Measurements from ENCODE around the gene JUNB.

JUNB gene

GRCh38 chr19:12770922-12771321 is 20.4 kb upstream of the JUNB start:
- no peak for DNase-seq (ENCODE audit: low spot score)
- in situ Hi-C loops (cut with MboI; ENCODE audit: low pct_unique_long_range_greater_than_20kb, low sequenced_read_pairs, unreplicated experiment) = no loop called here
- TF ChIP-seq CTCF (IDR thresholded peaks at IDR 0.05; ENCODE audit: extremely low read depth, insufficient read depth, missing control alignments) = no peak

- no peak for TF ChIP-seq CTCF (IDR thresholded peaks at IDR 0.05; ENCODE audit: extremely low read depth, insufficient read depth, missing control alignments)
- DNase-seq (ENCODE audit: low spot score) = no peak
- in situ Hi-C loops (cut with MboI; ENCODE audit: low pct_unique_long_range_greater_than_20kb, low sequenced_read_pairs, unreplicated experiment) = no loop called here
Measured at GRCh38 chr19:12772323-12772722, 19.0 kb upstream of the JUNB start.

GRCh38 chr19:12773571-12773970 is 17.7 kb upstream of the JUNB start:
- in situ Hi-C loops (cut with MboI; ENCODE audit: low pct_unique_long_range_greater_than_20kb, low sequenced_read_pairs, unreplicated experiment) = no loop called here

DNA sequence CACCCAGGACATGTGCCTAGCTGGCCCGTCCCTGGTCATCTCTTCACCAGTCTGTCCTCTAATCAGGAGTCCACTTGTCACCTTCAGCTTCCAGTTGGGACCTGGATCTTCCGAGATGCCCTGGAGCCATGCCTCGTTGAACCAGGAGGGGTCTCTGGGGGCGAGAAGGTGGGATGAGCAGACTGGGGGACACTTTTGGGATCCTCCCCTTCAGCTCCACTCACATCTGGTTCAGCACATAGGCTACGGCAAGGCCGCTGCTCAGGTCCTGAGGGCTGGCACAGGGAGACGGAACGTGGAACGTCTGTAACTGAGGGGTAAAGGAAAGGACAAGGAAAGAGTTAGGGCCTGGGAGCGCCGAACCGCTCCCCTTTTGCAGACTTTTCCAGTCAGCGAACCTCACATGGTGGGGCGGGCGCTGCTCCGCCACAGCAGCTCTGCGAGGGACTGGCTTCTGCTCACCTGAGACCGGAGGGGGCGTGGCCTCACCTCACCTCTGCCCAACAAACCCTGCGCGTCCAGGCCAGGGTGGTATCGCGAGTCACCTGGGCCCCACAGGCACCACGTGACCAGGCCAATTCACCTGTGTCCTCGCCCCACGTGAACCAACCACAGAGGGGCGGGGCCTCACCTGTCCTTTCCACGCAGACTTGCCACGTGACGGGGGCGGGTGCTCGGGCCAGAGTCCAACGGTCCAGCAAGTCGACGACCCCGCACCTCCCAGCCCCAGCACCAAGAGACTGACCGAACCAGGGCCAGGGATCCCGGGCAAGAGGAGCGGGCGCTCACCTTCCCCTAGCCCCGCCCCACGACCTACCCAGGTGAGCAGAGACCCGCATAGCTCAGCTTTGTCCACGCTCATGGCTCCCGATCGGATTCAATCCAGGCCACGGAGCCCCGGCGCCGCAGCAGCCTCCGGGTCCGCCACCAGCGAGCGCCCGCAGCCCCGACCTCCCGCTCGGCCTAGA is 16.4 kb upstream of the JUNB start, which contains the start of gene HOOK2:
TSS of gene HOOK2 (minus strand) at position 965 of the 968 bp plus-strand sequence. CDS start at position 862, 103 bp downstream.
- TF ChIP-seq CTCF (IDR thresholded peaks at IDR 0.05; ENCODE audit: extremely low read depth, insufficient read depth, missing control alignments) = no peak
- in situ Hi-C loops (cut with MboI; ENCODE audit: low pct_unique_long_range_greater_than_20kb, low sequenced_read_pairs, unreplicated experiment) = no loop called here
- DNase-seq (ENCODE audit: low spot score) = no peak

More at GRCh38 chr19:12773571-12773970, 17.7 kb upstream of the JUNB start:
- TF ChIP-seq CTCF (IDR thresholded peaks at IDR 0.05; ENCODE audit: extremely low read depth, insufficient read depth, missing control alignments) = peak; percentile 29
- DNase-seq (ENCODE audit: low spot score) = no peak

DNA sequence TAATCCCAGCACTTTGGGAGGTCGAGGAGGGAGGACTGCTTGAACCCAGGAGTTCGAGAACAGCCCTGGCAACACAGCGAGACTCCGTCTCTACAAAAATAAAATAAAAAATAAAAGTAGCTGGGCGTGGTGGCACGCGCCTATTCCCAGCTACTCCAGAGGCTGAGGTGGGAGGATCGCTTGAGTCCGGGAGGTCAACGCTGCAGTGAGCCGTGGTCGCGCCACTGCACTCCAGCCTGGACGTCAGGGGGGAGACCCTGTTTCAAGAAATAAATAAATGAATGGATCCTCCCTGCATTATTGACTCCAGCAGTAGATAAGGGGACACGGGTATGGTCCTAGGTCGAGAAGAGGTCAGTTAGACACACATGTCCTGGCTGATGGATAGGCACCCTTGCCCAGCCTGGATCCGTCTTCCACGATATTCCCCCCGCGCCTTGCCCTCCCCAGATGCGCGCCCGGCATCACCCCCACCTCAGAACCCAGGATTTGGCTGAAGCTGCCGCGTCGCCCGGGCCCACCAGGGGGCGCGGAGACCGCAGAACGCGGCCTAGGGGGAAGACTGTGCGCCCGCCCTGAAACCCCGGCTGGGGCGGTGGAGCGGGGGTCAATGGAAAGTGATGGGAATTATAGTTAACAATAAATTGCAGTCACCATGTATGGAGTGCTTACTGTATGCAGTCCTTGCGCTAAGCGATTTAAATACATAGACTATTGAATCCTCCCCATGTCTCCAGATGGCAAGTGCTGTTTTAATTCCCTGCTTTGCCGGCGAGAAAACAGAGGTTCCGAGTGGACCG is 13.9 kb upstream of the JUNB start:
- peak; percentile 82 for DNase-seq (ENCODE audit: low spot score)
- in situ Hi-C loops (cut with MboI; ENCODE audit: low pct_unique_long_range_greater_than_20kb, low sequenced_read_pairs, unreplicated experiment) = no loop called here
- TF ChIP-seq CTCF (IDR thresholded peaks at IDR 0.05; ENCODE audit: extremely low read depth, insufficient read depth, missing control alignments) = peak; percentile 96
